ENCODE results near the gene TRNAU1AP. TPM values are rescaled to one million over a fixed set of nuclear protein-coding genes. Genes with fewer than 3 reads are reported as not detected.
"Not testable (repeated sequence)": the region's sequence is repeated elsewhere in the genome, so short reads cannot be mapped to it uniquely, and the experiment has no call there.

Gene TRNAU1AP
- total and polyA plus RNA-seq, 5 donors from 2014 or later, result 28.9 to 48.2 (median 34.3) TPM

- H3K4me3 Mint-ChIP-seq, result not testable (repeated sequence)
These were observed 41.1 kb downstream of the TRNAU1AP start for GRCh38 chr1:28593988-28594356.

GRCh38 chr1:28594686-28595411, 42.0 kb downstream of the TRNAU1AP start:
- H3K27me3 ChIP-seq (ENCODE audit: control insufficient read depth, insufficient read depth, low read length); H3K4me3 ChIP-seq (ENCODE audit: low read depth, low read length); DNase-seq; H3K36me3 ChIP-seq (ENCODE audit: control insufficient read depth, insufficient read depth, low read length); H3K36me3 Mint-ChIP-seq; H3K4me1 ChIP-seq (ENCODE audit: control insufficient read depth, insufficient read depth, low read length, poor library complexity, severe bottlenecking); H3K27ac ChIP-seq (ENCODE audit: insufficient read depth, low read length, poor library complexity, severe bottlenecking); H3K4me1 Mint-ChIP-seq; ATAC-seq (ENCODE audit: low read depth in 2 of 2); H3K27me3 Mint-ChIP-seq; H3K9me3 ChIP-seq (ENCODE audit: control insufficient read depth in 2 of 2, low read length in 2 of 2); H3K9me3 Mint-ChIP-seq; H3K27ac Mint-ChIP-seq: not testable (repeated sequence)
- peak overlapping the region in 1 of 4 donors; percentile 32 for H3K4me3 Mint-ChIP-seq

More at GRCh38 chr1:28593988-28594356, 41.1 kb downstream of the TRNAU1AP start:
- not testable (repeated sequence) for H3K4me1 Mint-ChIP-seq; H3K27ac ChIP-seq (ENCODE audit: insufficient read depth, low read length, poor library complexity, severe bottlenecking); DNase-seq; H3K27me3 Mint-ChIP-seq; H3K4me3 ChIP-seq (ENCODE audit: low read depth, low read length); H3K9me3 Mint-ChIP-seq; ATAC-seq (ENCODE audit: low read depth in 2 of 2); H3K27me3 ChIP-seq (ENCODE audit: control insufficient read depth, insufficient read depth, low read length); H3K9me3 ChIP-seq (ENCODE audit: control insufficient read depth in 2 of 2, low read length in 2 of 2); H3K36me3 Mint-ChIP-seq; H3K27ac Mint-ChIP-seq; H3K4me1 ChIP-seq (ENCODE audit: control insufficient read depth, insufficient read depth, low read length, poor library complexity, severe bottlenecking); H3K36me3 ChIP-seq (ENCODE audit: control insufficient read depth, insufficient read depth, low read length)

- Mint-ChIP-seq H3K36me3 (no peaks in the 10 kb centered on the region), H3K4me1 (peaks cover 0 to 7% (median 5%) of the 10 kb centered on the region in 4 donors), H3K27ac (no peak overlapping the region), H3K4me3 (peak overlapping the region in 2 of 4 donors; percentile 4 to 47), H3K9me3 (no peaks in the 10 kb centered on the region), H3K27me3 (peaks cover 6% of the 10 kb centered on the region)
- no peaks in the 10 kb centered on the region for H3K27me3 ChIP-seq (ENCODE audit: control insufficient read depth, insufficient read depth, low read length)
- no peaks in the 10 kb centered on the region for H3K9me3 ChIP-seq (ENCODE audit: control insufficient read depth in 2 of 2, low read length in 2 of 2)
- no peak overlapping the region for H3K27ac ChIP-seq (ENCODE audit: insufficient read depth, low read length, poor library complexity, severe bottlenecking)
- no peak for DNase-seq
- H3K4me3 ChIP-seq (ENCODE audit: low read depth, low read length), result no peak overlapping the region
- H3K4me1 ChIP-seq (ENCODE audit: control insufficient read depth, insufficient read depth, low read length, poor library complexity, severe bottlenecking), result peaks cover 4% of the 10 kb centered on the region
- no peaks in the 10 kb centered on the region for H3K36me3 ChIP-seq (ENCODE audit: control insufficient read depth, insufficient read depth, low read length)
- no peak for ATAC-seq (ENCODE audit: low read depth in 2 of 2)
These were observed 42.7 kb downstream of the TRNAU1AP start for GRCh38 chr1:28595412-28596191.

- not testable (repeated sequence) for H3K27ac Mint-ChIP-seq
These were observed 43.4 kb downstream of the TRNAU1AP start for GRCh38 chr1:28596276-28596675.

GRCh38 chr1:28601696-28602095, 48.8 kb downstream of the TRNAU1AP start:
- H3K4me1 ChIP-seq (ENCODE audit: control insufficient read depth, insufficient read depth, low read length, poor library complexity, severe bottlenecking), result no peaks in the 10 kb centered on the region
- Mint-ChIP-seq H3K27ac (no peak overlapping the region), H3K36me3 (peaks cover 17% of the 10 kb centered on the region), H3K9me3 (no peaks in the 10 kb centered on the region), H3K27me3 (no peaks in the 10 kb centered on the region), H3K4me3 (no peak overlapping the region), H3K4me1 (no peaks in the 10 kb centered on the region)
- H3K4me3 ChIP-seq (ENCODE audit: low read depth, low read length), result no peak overlapping the region
- DNase-seq, result no peak
- no peaks in the 10 kb centered on the region for H3K9me3 ChIP-seq (ENCODE audit: control insufficient read depth in 2 of 2, low read length in 2 of 2)
- ATAC-seq (ENCODE audit: low read depth in 2 of 2), result no peak
- H3K36me3 ChIP-seq (ENCODE audit: control insufficient read depth, insufficient read depth, low read length), result peaks cover 45% of the 10 kb centered on the region
- no peak overlapping the region for H3K27ac ChIP-seq (ENCODE audit: insufficient read depth, low read length, poor library complexity, severe bottlenecking)
- H3K27me3 ChIP-seq (ENCODE audit: control insufficient read depth, insufficient read depth, low read length), result no peaks in the 10 kb centered on the region

More at GRCh38 chr1:28596276-28596675, 43.4 kb downstream of the TRNAU1AP start:
- H3K36me3 ChIP-seq (ENCODE audit: control insufficient read depth, insufficient read depth, low read length); H3K27ac ChIP-seq (ENCODE audit: insufficient read depth, low read length, poor library complexity, severe bottlenecking); DNase-seq; H3K4me1 Mint-ChIP-seq; H3K4me3 ChIP-seq (ENCODE audit: low read depth, low read length); H3K9me3 Mint-ChIP-seq; ATAC-seq (ENCODE audit: low read depth in 2 of 2); H3K4me1 ChIP-seq (ENCODE audit: control insufficient read depth, insufficient read depth, low read length, poor library complexity, severe bottlenecking); H3K27me3 ChIP-seq (ENCODE audit: control insufficient read depth, insufficient read depth, low read length); H3K9me3 ChIP-seq (ENCODE audit: control insufficient read depth in 2 of 2, low read length in 2 of 2); H3K4me3 Mint-ChIP-seq; H3K27me3 Mint-ChIP-seq; H3K36me3 Mint-ChIP-seq: not testable (repeated sequence)

- no peak overlapping the region for H3K4me3 ChIP-seq (ENCODE audit: low read depth, low read length)
- H3K27me3 Mint-ChIP-seq, result no peaks in the 10 kb centered on the region
- H3K9me3 ChIP-seq (ENCODE audit: control insufficient read depth in 2 of 2, low read length in 2 of 2), result no peaks in the 10 kb centered on the region
- H3K4me3 Mint-ChIP-seq, result no peak overlapping the region
- ATAC-seq (ENCODE audit: low read depth in 2 of 2), result no peak
- H3K27ac ChIP-seq (ENCODE audit: insufficient read depth, low read length, poor library complexity, severe bottlenecking), result no peak overlapping the region
- peak in 2 of 3 donors; percentile 18 to 39 for DNase-seq
- peaks cover 49% of the 10 kb centered on the region for H3K36me3 ChIP-seq (ENCODE audit: control insufficient read depth, insufficient read depth, low read length)
- no peaks in the 10 kb centered on the region for H3K4me1 Mint-ChIP-seq
- no peaks in the 10 kb centered on the region for H3K4me1 ChIP-seq (ENCODE audit: control insufficient read depth, insufficient read depth, low read length, poor library complexity, severe bottlenecking)
- no peaks in the 10 kb centered on the region for H3K9me3 Mint-ChIP-seq
- H3K27ac Mint-ChIP-seq, result no peak overlapping the region
- peaks cover 17% of the 10 kb centered on the region for H3K36me3 Mint-ChIP-seq
- H3K27me3 ChIP-seq (ENCODE audit: control insufficient read depth, insufficient read depth, low read length), result no peaks in the 10 kb centered on the region
These were observed 49.9 kb downstream of the TRNAU1AP start for GRCh38 chr1:28602536-28603439.

GRCh38 chr1:28604411-28604810, 51.5 kb downstream of the TRNAU1AP start:
- Mint-ChIP-seq H3K36me3 (peaks cover 17% of the 10 kb centered on the region), H3K4me1 (no peaks in the 10 kb centered on the region), H3K4me3 (no peak overlapping the region), H3K9me3 (no peaks in the 10 kb centered on the region), H3K27ac (peak overlapping the region in 1 of 3 donors; percentile 48), H3K27me3 (no peaks in the 10 kb centered on the region)
- Histone ChIP-seq H3K27me3 (ENCODE audit: control insufficient read depth, insufficient read depth, low read length) (no peaks in the 10 kb centered on the region), H3K9me3 (ENCODE audit: control insufficient read depth in 2 of 2, low read length in 2 of 2) (no peaks in the 10 kb centered on the region), H3K27ac (ENCODE audit: insufficient read depth, low read length, poor library complexity, severe bottlenecking) (no peak overlapping the region), H3K4me3 (ENCODE audit: low read depth, low read length) (no peak overlapping the region), H3K36me3 (ENCODE audit: control insufficient read depth, insufficient read depth, low read length) (peaks cover 49% of the 10 kb centered on the region), H3K4me1 (ENCODE audit: control insufficient read depth, insufficient read depth, low read length, poor library complexity, severe bottlenecking) (no peaks in the 10 kb centered on the region)
- ATAC-seq (ENCODE audit: low read depth in 2 of 2), result no peak
- DNase-seq, result no peak

Data from CD4-positive, CD25-positive, alpha-beta regulatory T cell (primary cell).